ENCODE measurements around the gene BRF1. TPM values are rescaled to one million over a fixed set of nuclear protein-coding genes. Genes with fewer than 3 reads are reported as not detected.

BRF1 gene
- total and polyA plus RNA-seq, 2 of the 8 experiments (the other 6 are each of a cell fraction or from before 2014, with no cell fraction given): 7.7 to 18.3 TPM

GRCh38 chr14:105249182-105250007 is 51.4 kb downstream of the BRF1 start (continued):
- peak; percentile 49; the same call in 1 of the 2 replicates for TF ChIP-seq E2F6 (IDR thresholded peaks at IDR 0.05)
- no peak for TF ChIP-seq CHD2 (IDR thresholded peaks at IDR 0.05; ENCODE audit: low read length)
- TF ChIP-seq RFX5 (IDR thresholded peaks at IDR 0.05; ENCODE audit: borderline replicate concordance, low read depth, low read length): no peak
- no peak for TF ChIP-seq RBBP5 (IDR thresholded peaks at IDR 0.05; ENCODE audit: borderline replicate concordance, low read depth, low read length)
- TF ChIP-seq YY1 (IDR thresholded peaks at IDR 0.05; ENCODE audit: low read depth, low read length): no peak
- no peak for TF ChIP-seq RXRA (IDR thresholded peaks at IDR 0.05; ENCODE audit: insufficient read depth, low read depth, low read length)
- peak; percentile 23; the same call in 1 of the 2 replicates for TF ChIP-seq BACH1 (IDR thresholded peaks at IDR 0.05; ENCODE audit: low read length)
- TF ChIP-seq SAP30 (IDR thresholded peaks at IDR 0.05; ENCODE audit: insufficient read depth, insufficient replicate concordance, low read length): no peak
